ENCODE data around the gene SLC37A3. TPM values are rescaled to one million over a fixed set of nuclear protein-coding genes. Genes with fewer than 3 reads are reported as not detected.

SLC37A3 gene
- total RNA-seq, 1 experiment from 2014 or later = 46.4 TPM

DNA sequence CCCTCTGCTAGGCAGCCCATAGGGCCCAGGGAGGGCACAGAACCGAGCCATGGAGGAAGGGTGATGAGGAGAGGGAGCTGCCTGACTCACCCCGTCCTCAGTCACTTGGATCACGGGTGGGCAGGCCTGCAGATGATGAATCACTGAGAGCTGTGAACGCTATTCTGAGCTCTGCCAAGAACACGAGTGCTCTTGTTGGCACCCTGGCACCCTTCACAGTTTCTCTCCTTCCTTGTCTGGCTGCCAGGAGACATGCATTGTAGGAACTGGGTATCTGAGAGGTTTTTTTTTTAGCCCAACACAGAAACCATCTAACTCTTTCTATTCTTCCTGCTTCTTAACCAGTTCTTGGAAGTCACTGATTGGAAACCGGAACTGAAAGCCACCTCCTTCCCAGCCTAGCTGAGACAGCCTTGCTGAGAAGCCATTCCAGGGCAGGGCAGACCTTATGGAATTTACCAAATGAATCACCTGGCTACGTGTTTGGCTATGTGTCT is 82.1 kb downstream of the SLC37A3 start:
- no peak for DNase-seq
- no TSS peak for BruUV-seq (replicated peaks)
- no peaks in the 10 kb centered on the region for H3K36me3 ChIP-seq (ENCODE audit: control insufficient read depth, insufficient read depth, low read length)
- H3K27me3 Mint-ChIP-seq (ENCODE audit: insufficient read depth, unreplicated experiment) = no peaks in the 10 kb centered on the region
- 0 out of 2 replicates have a peak, but pooled peaks cover 7% of the 10 kb centered on the region for H3K4me1 ChIP-seq
- H3K27ac Mint-ChIP-seq (ENCODE audit: unreplicated experiment) = no peak overlapping the region
- H3K27me3 ChIP-seq (replicated peaks; ENCODE audit: control insufficient read depth, insufficient read depth, low read length) = no peaks in the 10 kb centered on the region
- no peak for TF ChIP-seq CTCF (IDR thresholded peaks at IDR 0.05; ENCODE audit: insufficient read depth in 1 of 2, low read depth in 1 of 2, low read length in 1 of 2, severe bottlenecking in 1 of 2, unreplicated experiment in 1 of 2)
- no peak overlapping the region for H3K4me3 ChIP-seq (ENCODE audit: low read depth, low read length)
- H3K9me3 ChIP-seq = no peaks in the 10 kb centered on the region; the same call in 1 of the 2 replicates
- no peaks in the 10 kb centered on the region for H3K36me3 Mint-ChIP-seq (ENCODE audit: insufficient read depth, unreplicated experiment)
- H3K4me3 Mint-ChIP-seq (ENCODE audit: unreplicated experiment) = no peak overlapping the region
- H3K9me3 Mint-ChIP-seq (ENCODE audit: unreplicated experiment) = peaks cover 26% of the 10 kb centered on the region
- no peaks in the 10 kb centered on the region for H3K4me1 Mint-ChIP-seq (ENCODE audit: low read depth, unreplicated experiment)
- ChIA-PET CTCF (no interaction called here), POLR2A (no interaction called here)
- intact Hi-C loops (cut with micrococcal nuclease; ENCODE audit: unreplicated experiment) = no loop called here

GRCh38 chr7:140315498-140316164 is 82.7 kb downstream of the SLC37A3 start:
- no peaks in the 10 kb centered on the region for H3K27me3 ChIP-seq (replicated peaks; ENCODE audit: control insufficient read depth, insufficient read depth, low read length)
- Mint-ChIP-seq H3K36me3 (ENCODE audit: insufficient read depth, unreplicated experiment) (no peaks in the 10 kb centered on the region), H3K27me3 (ENCODE audit: insufficient read depth, unreplicated experiment) (no peaks in the 10 kb centered on the region), H3K9me3 (ENCODE audit: unreplicated experiment) (peaks cover 26% of the 10 kb centered on the region), H3K27ac (ENCODE audit: unreplicated experiment) (no peak overlapping the region), H3K4me1 (ENCODE audit: low read depth, unreplicated experiment) (no peaks in the 10 kb centered on the region), H3K4me3 (ENCODE audit: unreplicated experiment) (no peak overlapping the region)
- BruUV-seq (replicated peaks) = no TSS peak
- TF ChIP-seq CTCF (IDR thresholded peaks at IDR 0.05; ENCODE audit: insufficient read depth in 1 of 2, low read depth in 1 of 2, low read length in 1 of 2, severe bottlenecking in 1 of 2, unreplicated experiment in 1 of 2) = no peak
- no peak for DNase-seq
- intact Hi-C loops (cut with micrococcal nuclease; ENCODE audit: unreplicated experiment) = no loop called here
- no peak overlapping the region for H3K4me3 ChIP-seq (ENCODE audit: low read depth, low read length)
- H3K9me3 ChIP-seq = no peaks in the 10 kb centered on the region; the same call in 1 of the 2 replicates
- no peaks in the 10 kb centered on the region for H3K36me3 ChIP-seq (ENCODE audit: control insufficient read depth, insufficient read depth, low read length)
- CTCF ChIA-PET = interaction anchor here (0.6 kb wide), 1 partner anchor 11 kb away, joined by 5 read pairs; no protein-coding TSS in a partner anchor
- POLR2A ChIA-PET = no interaction called here
- 0 out of 2 replicates have a peak, but pooled peaks cover 7% of the 10 kb centered on the region for H3K4me1 ChIP-seq

DNA sequence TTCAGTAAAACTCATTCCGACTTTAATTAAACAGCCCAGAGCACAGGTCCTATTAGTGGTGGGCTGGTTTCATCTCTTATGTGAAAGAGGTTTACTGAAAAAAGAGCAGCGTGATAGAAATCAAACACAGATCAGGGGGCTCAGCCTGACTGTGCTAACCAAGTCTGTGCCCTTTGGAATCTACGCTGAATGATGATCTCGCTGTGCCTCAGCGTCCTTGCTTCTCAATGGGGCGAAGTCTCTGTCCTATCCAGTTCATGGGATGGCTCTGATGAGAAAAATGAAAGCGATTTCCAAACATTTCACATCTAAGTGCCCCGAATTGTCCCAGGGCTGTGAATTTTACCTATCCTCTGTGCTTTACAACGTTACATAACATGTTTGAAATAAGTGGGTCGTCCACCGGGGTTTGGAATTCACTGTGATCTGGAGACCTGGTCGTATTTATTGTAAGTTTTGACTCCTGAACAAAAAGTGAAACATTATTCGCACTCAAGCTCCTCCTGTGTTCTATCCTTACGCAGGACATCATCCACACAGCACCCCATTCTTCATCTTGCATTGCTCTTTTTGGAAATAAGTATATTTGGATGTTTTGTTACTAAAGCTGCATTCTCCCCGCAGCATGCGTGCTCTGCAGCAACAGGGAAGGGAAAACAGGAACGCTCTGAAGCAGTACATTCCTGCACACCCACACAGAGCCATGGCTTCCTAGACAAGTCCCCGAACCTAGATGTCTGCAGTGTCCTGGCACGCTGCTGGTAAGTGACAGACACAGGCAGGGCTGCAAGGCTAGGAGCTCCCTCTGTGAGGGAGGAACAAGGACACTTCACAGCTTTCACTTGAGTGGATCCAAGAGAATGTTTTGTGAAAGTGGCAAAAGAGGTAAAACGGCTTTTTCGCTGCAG is 83.5 kb downstream of the SLC37A3 start:
- no peaks in the 10 kb centered on the region; the same call in 1 of the 2 replicates for H3K9me3 ChIP-seq
- CTCF ChIA-PET = no interaction called here
- H3K4me3 Mint-ChIP-seq (ENCODE audit: unreplicated experiment) = no peak overlapping the region
- POLR2A ChIA-PET = no interaction called here
- H3K4me1 ChIP-seq = 0 out of 2 replicates have a peak, but pooled peaks cover 7% of the 10 kb centered on the region
- no peak for TF ChIP-seq CTCF (IDR thresholded peaks at IDR 0.05; ENCODE audit: insufficient read depth in 1 of 2, low read depth in 1 of 2, low read length in 1 of 2, severe bottlenecking in 1 of 2, unreplicated experiment in 1 of 2)
- BruUV-seq (replicated peaks) = no TSS peak
- H3K27me3 Mint-ChIP-seq (ENCODE audit: insufficient read depth, unreplicated experiment) = no peaks in the 10 kb centered on the region
- no peak overlapping the region for H3K27ac Mint-ChIP-seq (ENCODE audit: unreplicated experiment)
- DNase-seq = no peak
- no peaks in the 10 kb centered on the region for H3K36me3 ChIP-seq (ENCODE audit: control insufficient read depth, insufficient read depth, low read length)
- intact Hi-C loops (cut with micrococcal nuclease; ENCODE audit: unreplicated experiment) = no loop called here
- H3K36me3 Mint-ChIP-seq (ENCODE audit: insufficient read depth, unreplicated experiment) = no peaks in the 10 kb centered on the region
- no peaks in the 10 kb centered on the region for H3K27me3 ChIP-seq (replicated peaks; ENCODE audit: control insufficient read depth, insufficient read depth, low read length)
- no peak overlapping the region for H3K4me3 ChIP-seq (ENCODE audit: low read depth, low read length)
- H3K4me1 Mint-ChIP-seq (ENCODE audit: low read depth, unreplicated experiment) = no peaks in the 10 kb centered on the region
- H3K9me3 Mint-ChIP-seq (ENCODE audit: unreplicated experiment) = peaks cover 26% of the 10 kb centered on the region

All from Caco-2 (cell line).